ENCODE measurements around the gene RELN.
"Not testable (repeated sequence)": the region's sequence is repeated elsewhere in the genome, so short reads cannot be mapped to it uniquely, and the experiment has no call there.

RELN gene

DNA sequence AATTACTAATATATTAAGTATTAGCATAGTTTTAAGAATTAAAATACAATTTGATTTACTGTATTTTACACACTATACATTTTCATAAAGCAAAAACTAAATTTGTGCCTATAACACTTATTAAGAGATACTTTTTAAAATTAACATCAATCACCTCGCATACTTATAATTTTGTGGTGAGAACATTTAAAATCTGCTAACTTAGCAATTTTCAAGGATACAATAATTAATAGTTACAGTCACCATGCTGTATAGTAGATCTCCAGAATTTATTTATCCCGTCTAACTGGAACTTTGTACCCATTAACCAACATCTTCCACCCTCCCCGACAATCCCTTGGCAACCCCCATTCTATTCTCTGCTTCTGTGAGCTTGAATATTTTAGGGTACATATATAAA lies 47.5 kb downstream of the RELN start:
- no peak for DNase-seq (ENCODE audit: low spot score)

DNA sequence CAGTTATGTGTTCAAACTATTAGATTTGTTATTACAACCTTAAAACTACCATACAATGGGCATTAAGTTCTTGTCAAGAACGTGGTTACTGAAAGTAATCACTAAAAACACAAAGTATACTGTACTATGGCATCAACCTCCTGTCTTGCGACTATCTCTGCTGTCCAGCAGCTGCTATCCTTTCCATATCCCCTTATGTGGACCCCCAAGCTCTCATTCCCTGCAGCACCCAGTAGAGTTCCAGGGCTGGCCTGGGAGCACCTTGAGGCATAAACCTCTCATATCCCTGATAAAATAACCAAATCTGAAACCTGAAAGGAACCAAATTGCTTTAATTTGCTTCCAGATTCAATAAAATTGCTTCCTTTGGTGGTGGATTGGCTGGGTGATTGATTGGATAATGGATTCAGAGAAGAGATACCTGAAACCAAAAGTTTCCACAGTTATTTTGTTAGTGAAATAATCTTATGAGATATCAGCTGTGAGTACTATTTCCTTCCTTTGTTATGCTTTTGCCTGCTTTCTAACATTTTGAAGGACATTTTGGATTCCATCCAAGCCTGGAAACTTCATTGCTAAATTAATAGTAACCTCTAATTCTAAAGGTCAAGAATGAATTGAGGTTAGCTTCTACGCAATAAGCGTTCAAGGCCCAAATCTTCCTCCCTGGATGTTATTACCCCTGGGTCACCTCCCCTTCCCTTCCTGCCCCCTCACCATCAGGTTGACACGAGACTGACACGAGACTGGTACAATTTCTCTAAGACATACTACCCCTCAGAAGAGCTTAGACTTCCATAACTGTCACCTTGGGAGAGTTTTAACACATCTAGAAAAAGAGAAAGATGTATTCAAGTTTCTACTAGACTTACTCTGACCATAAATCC lies 48.8 kb downstream of the RELN start:
- DNase-seq (ENCODE audit: low spot score), result no peak

DNA sequence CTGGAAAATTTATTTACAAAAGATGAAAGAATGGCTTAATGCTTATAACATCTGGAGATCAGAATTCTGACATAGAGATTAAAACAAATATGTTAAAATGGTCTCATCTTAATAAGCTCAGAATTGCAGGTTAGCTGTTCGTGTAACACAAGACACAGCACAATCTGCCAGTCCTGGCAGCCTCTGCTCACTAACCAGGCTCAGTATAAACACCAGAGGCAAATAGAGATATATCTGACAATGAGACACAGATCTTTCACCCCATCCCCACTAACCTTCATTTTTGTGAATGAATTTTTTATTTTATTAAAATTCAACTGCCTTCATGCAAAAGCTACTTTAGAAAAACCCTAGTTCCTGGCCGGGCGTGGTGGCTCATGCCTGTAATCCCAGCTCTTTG lies 51.8 kb downstream of the RELN start:
- no peak for DNase-seq (ENCODE audit: low spot score)

DNA sequence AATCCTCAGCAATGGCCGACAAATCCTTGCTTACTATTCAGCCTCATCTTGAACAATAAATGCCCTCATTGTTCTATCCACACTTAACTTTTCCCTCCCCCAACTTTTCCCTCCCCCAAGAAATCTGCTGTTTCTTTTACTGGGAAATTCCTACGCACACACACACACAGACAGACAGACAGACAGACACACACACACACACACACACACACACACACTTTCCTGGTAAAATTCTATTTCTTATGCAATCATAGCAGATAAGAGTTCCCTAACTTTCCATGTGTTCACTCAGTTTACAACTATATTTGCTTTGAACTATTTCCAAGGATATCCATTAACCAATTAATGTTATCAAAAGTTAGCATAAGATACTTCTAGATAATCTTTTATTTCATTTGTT lies 52.9 kb downstream of the RELN start:
- DNase-seq (ENCODE audit: low spot score), result no peak

DNA sequence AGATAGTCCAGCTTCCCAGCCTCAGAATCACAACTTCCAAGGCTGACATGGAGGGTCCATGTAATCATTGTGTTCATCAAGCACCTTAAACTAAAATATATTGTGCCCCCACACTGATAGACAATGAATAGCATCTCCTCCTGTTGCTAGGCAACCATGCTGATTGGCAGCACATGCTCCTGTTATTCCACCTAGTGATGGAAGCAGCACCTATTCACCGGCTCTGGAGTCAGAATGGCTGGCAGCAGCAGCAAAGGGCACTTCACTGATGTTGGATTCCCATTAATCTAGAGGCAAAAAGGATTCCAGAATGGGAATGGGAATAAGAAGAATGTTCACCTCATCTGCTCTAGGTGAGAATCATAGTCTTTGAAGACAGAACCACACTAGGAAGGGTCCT lies 55.0 kb downstream of the RELN start:
- no peak for DNase-seq (ENCODE audit: low spot score)

DNA sequence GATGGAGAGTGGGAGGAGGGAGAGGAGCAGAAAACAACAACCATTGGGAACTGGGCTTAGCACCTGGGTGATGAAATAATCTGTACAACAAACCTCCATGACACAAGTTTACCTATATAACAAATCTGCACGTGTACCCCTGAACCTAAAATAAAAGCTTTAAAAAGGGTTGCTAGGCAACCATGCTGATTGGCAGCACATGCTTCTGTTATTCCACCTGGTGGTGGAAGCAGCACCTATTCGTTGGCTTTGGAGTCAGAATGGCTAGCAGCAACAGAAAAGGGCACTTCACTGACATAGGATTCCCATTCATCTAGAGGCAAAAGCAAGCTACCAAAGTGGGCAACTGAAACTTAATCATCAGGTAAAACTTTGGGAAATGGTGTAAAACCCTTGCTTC lies 57.1 kb downstream of the RELN start:
- no peak for DNase-seq (ENCODE audit: low spot score)

DNA sequence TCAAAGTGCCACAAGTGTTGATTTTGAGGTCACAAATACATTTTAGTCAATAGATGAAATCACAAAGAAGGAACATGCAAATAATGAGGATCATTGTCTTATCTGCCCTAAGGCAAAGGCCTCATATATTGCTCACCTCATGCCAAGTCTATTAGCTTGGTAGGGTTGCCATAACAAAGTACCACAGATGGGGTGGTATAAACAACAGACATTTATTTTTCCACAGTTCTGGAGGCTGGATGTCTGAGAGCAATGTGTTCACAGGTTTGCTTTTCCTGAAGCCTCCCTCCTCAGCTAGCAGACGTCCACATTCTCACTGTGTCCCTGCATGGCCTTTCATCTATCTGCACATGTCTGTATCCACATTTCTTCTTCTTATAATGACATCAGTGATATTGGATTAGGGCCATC lies 59.6 kb downstream of the RELN start:
- DNase-seq (ENCODE audit: low spot score), result no peak

DNA sequence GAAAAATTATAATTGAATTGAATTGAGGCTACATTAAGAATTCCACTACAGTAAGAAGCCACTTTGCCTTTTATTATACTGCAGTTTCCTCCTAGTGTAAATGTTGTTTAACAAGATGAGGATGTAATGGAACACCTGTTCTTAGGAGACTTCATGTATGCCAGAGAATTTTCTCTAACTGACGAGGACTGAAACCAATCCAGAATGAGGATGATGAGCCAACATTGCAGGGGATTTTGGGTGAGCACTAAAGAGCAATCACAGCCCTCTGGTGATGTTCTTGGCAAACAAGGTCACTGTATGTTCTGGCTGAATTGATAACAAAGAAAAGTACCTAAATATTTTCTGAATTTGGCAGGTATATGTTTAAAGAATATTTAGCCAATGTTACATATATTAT lies 60.9 kb downstream of the RELN start:
- no peak for DNase-seq (ENCODE audit: low spot score)

DNA sequence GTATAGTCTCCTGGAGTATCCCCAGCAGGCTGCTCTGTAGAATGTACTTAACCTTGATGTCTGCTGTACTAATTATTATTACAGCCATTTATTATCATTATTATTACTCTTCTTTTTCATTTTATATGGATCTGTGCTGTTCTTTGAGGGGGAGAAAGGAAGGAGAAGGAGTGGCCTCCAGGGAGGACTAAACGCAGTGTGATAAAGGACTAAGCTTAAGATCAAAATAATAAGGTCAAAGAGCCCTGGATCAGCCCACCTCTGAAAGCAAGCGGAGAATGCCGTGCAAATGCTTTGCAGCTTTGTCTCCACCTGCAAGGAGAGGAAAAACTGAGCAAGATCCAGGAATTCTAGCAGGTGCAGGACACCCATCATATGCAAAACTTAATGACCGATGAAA lies 65.3 kb downstream of the RELN start:
- no peak for DNase-seq (ENCODE audit: low spot score)

DNA sequence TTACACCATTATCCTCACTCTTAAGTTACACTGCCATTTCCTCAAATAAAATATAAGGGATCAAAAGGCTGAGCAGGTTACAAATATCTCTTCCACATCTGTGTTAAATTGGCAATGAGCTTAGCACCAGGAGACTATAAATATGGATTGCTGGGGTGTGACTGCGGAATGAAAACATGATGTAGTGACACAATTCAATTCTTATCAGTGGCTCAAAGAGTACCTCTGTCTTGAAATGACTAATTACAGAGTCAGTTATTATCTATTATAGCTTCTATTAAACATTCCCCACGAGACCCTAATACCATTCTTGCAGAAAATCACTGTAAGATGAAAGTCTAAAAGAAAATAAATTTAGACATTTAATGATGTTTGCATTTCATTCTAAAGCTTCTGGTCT lies 67.1 kb downstream of the RELN start:
- no peak for DNase-seq (ENCODE audit: low spot score)

DNA sequence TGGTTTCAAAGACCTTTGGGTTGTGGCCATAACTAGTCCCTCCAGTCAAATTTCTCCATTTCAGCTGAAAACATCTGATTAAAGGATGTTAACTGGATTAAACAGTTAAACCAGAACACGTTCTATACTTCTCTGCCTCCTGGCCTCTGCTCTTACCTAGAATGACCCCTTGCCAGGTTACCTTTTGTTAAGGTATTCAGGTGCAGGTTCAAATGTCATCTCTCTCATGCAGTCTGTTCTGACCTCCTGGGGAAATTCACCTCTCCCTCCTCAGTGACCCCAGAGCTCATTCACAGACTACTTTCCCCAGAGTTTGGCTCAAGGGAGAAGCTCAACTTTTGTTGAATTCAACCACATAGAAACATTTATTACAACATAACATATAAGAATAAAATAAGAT lies 67.8 kb downstream of the RELN start:
- no peak for DNase-seq (ENCODE audit: low spot score)

DNA sequence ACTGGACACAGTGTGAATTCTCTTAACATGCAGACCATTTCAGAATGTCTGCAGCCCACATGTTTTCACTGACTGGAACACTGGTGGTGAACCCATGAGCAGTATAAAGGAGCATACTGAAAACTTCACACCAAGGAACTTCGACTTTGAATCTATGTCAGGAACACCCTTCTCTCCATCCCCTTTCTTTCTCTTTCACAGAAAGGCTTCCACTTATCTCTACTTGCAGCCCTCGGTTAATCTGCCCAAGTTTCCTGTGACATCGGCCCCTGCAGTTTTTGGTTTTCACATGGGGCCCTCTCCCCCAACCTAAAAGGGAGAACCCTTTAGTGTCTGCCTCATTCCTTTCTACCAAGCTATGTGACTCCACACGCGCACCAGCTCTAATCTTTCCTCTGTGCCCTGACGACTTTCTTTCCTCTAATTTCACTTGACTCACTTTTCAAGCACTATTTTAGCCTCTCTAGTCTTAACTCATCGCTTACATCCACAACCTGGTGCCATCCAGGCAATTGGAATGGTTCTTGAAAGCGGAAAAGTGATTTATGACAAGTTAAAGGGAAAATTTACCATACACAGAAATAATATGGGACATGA lies 70.1 kb downstream of the RELN start:
- no peak for DNase-seq (ENCODE audit: low spot score)

DNA sequence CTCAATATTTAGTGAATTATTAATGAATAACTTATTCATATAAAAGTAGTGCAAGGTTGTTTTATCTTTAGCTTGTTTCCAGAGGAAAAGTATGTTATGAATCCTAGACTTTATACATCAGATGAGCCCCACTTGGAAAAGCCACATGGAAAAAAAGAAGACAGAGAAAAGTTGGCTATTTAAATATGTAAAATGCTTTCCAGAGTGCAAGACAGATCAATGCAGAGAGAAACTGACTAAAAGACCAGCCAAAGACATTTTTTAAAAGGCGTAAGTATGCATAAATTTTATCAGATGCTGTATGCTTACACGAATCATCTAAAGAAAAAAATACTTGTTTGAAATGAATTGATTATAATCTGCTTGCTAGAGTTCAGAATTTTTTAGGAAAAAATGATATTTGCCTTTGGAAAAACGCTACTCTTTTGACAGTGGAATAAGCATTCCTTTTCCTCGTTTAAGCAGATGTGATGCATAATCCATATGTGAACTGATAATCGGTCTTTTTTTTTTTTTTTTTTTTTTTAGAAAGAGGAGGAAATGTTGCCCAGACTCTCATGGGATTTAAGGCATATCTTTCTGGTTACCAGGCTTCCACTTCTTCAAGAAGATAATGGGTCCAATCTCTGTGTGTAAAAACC lies 70.7 kb downstream of the RELN start:
- DNase-seq (ENCODE audit: low spot score), result no peak

DNA sequence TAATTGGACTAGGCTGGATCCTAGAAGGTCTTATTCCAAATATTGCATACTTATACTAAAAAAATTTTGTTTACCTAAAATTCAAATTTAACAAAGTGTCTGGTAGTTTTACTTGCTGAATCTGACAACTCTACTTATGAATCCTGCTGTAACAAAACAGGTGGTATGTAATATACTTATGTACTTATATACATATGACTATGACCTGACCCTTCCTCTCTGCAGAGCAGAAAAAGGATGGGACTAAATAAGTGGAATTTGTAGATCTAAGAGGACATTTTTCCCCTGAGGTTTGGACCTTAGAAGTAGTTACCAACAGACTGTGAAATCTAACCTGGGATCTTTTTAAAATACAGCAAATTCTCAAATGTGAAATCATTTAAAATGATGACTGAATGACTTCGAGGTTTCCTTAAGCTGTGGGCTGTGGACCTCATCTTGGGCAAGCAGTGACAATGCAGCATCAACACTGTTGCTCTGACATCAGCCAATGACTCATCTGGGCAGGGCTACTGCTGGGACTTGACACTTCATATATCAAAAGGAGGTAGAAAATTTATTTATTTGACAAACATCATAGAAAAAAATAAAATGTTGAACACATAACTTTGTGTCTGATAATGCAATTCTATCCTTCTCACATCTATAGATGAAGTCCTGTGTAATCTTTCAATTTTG lies 73.6 kb downstream of the RELN start:
- DNase-seq (ENCODE audit: low spot score), result no peak

DNA sequence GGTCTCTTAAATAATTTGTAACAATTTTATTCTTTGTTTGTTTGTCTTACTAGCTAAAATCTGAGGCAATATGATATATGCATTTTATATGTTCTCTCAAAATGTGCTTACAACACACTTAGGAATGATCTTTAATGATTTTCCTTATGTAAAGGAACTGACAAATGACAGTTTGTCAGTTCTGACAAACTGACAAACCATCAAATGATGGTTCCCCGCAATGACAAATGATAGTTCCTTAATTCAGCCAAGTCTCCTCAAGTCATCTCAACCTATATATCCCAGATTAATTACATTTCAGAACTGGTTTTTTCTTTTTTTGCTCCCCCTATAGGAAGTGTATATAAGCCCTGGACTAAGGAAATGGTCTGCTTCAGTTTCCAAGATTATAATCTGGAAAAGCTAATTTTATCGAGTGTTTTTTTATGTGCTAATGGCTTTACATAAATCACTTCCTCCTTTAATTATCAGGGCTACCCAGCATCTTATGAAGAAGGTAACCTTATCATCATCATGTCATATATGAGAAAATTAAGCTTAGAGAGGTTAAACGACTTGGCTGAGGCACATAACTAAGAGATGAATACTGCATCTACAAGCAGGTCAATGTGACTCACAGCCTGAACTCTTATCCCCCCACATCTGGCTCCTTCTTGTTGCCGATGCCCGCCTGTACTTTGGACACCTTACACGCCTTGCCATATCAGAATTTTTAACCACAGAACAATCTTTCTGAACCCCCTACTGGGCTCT lies 75.1 kb downstream of the RELN start:
- DNase-seq (ENCODE audit: low spot score), result no peak

DNA sequence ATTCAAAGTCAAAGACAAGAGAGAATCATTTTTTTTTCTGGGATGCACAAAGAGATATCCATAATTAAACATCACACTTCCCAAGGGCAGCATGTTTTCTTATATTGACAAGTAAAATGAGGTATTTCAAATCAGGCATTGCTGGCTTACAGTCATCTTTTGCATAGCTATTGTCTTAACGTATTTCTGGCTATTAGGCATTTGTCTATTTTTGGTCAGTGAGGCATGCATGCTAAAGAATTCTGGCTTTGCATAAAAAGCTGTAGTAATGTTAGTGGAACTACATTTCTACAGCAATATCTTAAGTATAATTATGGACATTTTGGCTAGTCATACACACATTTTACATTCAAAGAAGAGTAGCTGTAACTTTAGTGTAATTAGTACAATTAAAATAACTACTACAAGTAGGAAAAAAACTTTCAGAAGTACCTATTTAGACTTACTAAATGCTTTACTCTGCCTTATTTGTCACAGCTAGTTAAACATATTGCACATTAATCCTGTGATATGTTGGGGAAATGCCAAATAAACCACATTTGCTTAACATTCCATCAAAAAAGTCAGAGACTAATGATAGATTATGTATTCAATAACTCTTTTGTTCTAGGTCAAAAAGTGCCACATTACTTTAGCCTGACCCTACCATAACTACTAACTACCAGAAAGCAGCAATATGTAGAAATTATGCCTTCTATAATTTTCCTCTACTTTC lies 76.4 kb downstream of the RELN start:
- no peak for DNase-seq (ENCODE audit: low spot score)

DNA sequence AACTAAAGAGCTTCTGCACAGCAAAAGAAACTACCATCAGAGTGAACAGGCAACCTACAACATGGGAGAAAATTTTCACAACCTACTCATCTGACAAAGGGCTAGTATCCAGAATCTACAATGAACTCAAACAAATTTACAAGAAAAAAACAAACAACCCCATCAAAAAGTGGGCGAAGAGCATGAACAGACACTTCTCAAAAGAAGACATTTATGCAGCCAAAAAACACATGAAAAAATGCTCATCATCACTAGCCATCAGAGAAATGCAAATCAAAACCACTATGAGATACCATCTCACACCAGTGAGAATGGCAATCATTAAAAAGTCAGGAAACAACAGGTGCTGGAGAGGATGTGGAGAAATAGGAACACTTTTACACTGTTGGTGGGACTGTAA lies 78.4 kb downstream of the RELN start:
- DNase-seq (ENCODE audit: low spot score), result not testable (repeated sequence)

DNA sequence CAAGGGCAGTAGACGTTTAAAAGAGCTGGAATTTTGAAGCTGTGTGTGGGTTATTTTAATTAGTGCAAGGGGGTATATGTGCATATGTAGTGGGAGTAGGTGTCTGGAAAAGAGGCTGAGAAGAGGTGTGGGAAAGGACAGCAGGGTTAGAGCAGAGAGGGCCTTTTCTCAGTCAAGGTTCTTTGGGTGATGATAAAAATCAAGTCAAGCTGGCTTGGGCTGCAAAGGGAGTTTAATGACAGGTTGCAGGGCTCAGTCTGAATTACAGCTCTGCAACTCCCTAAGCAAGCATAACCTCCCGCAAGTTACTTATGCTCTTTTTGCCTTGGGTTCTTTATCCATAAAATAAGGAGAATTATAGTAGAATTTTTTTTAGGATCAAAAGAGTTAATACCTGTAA lies 83.5 kb downstream of the RELN start:
- no peak for DNase-seq (ENCODE audit: low spot score)

DNA sequence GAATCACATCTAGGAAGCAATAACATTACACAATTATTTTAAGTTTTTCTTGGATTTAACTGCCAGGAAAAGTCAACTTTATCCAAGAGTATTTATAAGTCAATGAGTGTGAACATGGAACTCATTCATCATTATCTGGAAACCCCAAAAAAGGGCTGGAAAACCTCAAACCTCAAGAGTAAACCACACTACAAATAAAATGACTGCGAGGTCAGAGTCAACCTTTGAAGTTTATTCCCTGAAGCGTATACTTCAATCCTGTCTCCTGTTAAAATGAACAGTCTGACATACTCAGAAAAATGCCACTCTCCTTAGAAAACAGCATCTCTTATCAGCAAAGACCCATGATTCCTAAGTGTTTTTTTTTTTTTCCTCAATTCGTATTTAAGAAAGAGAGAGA lies 86.5 kb downstream of the RELN start:
- no peak for DNase-seq (ENCODE audit: low spot score)

DNA sequence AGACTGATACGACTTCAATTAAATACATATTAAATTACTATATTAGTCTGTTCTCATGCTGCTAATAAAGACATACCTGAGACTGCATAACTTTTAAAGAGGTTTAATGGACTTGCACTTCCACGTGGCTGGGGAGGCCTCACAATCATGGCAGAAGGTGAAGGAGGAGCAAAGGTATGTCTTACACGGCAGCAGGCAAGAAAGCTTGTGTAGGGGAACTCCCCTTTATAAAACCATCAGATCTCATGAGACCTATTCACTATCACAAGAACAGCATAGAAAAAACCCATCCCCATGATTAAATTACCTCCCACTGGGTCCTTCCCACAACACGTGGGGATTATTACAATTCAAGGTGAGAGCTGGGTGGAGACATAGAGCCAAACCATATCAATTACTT lies 92.6 kb downstream of the RELN start:
- DNase-seq (ENCODE audit: low spot score), result not testable (repeated sequence)

Data from activated CD4-positive, alpha-beta T cell treated with anti-CD3 and anti-CD28 coated beads, Interleukin-2, Interleukin-4, amounts not matched to agents 100 ng/mL and 50 ng/mL, durations not matched to agents 16 hours and 8 hours (primary cell).